Ishikawa (cell line): ENCODE data around the gene ITCH.

Source experiments
- CREB1 ChIP-seq: IDR thresholded peaks from 2 replicates; pipeline ENCODE4 v1.6.1; 2012; ENCODE audit warnings: low read depth
- EGR1 ChIP-seq: IDR thresholded peaks from 2 replicates; pipeline ENCODE4 v1.6.1; 2012
- MAX ChIP-seq: IDR thresholded peaks from 2 replicates; pipeline ENCODE4 v1.6.1; 2012
- TAF1 ChIP-seq: IDR thresholded peaks from 2 replicates; pipeline ENCODE4 v1.6.1; 2012; ENCODE audit warnings: low read depth, mild to moderate bottlenecking
- USF1 ChIP-seq: IDR thresholded peaks from 2 replicates; pipeline ENCODE4 v1.6.1; 2012
- YY1 ChIP-seq: IDR thresholded peaks from 2 replicates; pipeline ENCODE4 v1.6.1; 2012; ENCODE audit warnings: low read depth
- ZBTB7A ChIP-seq: IDR thresholded peaks from 2 replicates; pipeline ENCODE4 v1.6.1; 2012; ENCODE audit warnings: low read depth

- TF ChIP-seq ZBTB7A (no peak), YY1 (no peak), EGR1 (no peak), TAF1 (no peak), CREB1 (no peak), USF1 (no peak), MAX (no peak)
Observed at GRCh38 chr20:34437330-34437986, 74.4 kb downstream of the ITCH start.
